Mesenteric fat pad (tissue), 1 donor: Measurements from ENCODE around the gene PTPN7. TPM values are rescaled to one million over a fixed set of nuclear protein-coding genes. Genes with fewer than 3 reads are reported as not detected.
"Not testable (repeated sequence)": the region's sequence is repeated elsewhere in the genome, so short reads cannot be mapped to it uniquely, and the experiment has no call there.

Experiments used
- DNase-seq: peaks from one replicate; pipeline ENCODE4 v3.0.0-alpha.2; 2020; ENCODE audit warnings: low spot score
- total RNA-seq: library from RNA; stranded (reverse); fragmentation: NEBNext Ultra II Directional; extraction: Animal tissue kit (Norgen Biotek cat#: 25700); gene quantifications from one replicate; pipeline ENCODE4 v1.2.1, GENCODE V29; 2021
- donor health status: DM: yes; HTN: yes; CAD: no.

The PTPN7 gene
- total RNA-seq, 1 donor from 2014 or later = 3.0 TPM

DNA sequence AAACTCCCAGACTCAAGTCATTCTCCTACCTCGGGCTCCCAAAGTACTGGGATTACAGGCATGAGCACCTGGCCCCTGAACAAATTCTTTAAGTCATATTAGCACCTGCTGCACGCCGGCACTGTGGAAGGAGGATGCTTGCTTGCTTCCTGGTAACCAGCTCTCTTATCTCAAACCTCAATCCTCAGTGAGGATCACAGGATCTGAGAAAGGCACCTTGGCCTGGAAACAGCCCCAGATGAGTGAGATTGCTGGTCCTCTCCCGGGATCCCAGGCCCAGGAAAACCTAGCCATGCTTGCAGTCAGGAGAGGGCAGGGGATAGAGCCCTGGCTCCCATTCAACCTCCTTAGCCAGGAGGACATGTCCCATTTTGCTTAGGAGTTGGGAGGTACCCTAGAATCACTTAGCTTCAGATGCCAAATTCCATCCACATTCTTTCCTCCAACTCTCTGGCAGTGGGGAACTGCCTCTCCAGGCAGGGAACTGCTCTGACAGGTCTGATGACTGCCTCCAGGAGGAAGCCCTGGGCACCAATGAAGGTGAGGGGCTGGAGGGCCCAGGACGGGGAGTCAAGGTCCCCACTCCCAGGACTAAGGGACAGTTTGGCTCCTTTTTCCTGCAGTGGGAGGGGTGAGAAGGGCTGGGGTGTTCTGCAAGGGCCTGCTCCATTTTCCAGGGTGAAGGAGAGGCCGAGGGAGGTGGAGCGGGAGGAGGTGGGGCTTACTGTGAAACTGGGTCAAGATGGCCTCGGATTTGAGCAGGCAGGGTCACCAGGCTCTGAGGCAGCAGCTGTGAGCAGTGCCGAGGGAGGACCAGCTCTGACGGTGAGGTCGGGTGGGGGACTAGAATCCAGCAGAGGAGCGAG, 28.2 kb downstream of the PTPN7 start:
- DNase-seq = no peak

DNA sequence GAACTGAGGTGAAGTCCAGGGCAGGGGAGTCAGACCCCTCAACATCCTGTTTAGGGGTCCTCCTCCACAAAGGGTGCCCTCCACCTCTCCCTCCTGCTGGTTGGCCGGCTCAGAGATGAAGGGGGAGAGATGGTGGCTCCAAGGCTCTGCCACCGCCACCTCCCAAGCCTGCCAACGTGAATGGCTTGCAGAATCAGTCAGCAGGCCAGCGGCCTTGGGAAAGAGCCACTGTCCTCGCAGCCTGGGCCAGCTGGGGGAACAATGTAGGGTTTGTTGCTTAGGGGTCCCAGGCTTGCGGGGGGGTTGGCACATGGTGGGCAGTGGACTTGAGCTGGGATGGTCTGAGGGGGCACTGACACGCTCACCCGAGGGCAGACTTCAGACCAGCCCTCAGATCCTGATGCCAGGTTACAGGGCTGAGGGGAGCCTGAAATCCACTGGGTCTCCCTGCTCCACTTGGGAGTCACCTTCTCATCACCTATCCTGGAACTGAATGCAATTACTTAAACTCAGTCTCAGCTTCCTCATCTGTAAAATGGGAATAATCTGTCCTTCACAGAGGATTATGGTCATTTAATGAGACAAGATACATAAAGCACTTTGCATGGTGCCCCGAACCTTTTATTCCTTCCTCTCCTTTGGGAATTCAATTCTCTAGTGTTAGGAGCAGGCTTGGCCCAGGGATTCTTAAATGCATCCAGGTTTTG, 29.4 kb downstream of the PTPN7 start:
- no peak for DNase-seq

DNA sequence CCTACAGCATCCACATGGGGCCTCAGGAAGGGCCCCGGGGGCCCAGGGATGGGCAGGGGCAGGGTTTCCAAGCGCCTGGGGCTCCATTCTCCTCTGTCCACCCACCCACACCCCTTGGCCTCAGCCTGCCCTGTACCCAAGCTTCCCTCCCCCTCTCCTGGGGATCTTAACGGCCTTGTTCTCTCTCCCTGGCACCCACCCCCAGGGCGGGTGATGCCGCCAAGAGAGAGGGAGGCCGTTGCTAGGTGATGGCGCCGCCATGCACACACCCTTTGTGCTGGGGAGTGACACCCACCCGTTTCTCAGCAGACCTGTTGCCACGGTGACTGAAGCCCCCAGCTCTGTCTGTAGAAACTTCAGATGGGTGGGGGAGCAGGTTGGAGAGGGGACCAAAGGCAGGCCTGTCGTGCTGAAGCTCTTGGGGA, 30.1 kb downstream of the PTPN7 start:
- no peak for DNase-seq

DNA sequence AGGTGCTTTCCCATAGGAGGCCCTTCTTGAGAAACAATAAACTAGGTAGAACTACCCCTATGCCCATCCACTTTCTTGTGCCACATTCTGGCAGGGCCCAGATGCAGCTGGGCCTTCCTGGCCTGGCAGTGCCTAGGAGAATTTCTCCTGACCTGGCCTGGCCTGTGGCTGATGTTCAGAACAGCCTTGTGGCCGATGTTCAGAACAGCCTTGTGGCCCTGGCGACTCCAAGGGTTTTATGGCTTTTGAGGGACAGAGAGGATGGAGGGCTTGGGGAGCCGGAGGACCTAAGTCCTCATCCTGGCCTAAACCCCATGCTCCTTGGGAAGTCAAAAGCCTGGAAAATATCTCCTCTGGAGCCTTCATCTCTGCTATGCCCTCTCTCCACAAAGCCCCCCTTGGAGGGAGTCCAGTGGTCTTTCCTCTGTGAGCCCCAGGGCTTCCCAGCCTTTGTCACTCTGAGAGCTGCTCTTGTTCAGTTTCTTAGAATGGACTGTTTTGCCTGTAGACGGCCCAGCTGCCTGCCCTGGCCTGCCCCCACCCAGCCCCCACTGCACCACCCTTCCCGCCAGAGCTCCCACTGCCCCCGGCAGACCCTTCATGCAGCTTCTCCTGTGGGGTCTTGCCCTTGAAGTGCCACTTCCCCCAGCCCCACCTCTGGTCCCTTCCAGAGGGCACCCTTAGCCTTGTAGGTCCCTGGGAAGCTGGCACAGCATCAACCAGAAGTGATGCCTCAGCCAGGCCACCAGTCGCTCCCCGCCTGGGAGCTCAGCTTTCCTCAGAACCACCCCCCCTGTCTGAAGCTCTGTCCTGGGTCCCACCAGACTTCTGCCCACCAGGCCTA, 30.7 kb downstream of the PTPN7 start:
- DNase-seq = no peak

DNA sequence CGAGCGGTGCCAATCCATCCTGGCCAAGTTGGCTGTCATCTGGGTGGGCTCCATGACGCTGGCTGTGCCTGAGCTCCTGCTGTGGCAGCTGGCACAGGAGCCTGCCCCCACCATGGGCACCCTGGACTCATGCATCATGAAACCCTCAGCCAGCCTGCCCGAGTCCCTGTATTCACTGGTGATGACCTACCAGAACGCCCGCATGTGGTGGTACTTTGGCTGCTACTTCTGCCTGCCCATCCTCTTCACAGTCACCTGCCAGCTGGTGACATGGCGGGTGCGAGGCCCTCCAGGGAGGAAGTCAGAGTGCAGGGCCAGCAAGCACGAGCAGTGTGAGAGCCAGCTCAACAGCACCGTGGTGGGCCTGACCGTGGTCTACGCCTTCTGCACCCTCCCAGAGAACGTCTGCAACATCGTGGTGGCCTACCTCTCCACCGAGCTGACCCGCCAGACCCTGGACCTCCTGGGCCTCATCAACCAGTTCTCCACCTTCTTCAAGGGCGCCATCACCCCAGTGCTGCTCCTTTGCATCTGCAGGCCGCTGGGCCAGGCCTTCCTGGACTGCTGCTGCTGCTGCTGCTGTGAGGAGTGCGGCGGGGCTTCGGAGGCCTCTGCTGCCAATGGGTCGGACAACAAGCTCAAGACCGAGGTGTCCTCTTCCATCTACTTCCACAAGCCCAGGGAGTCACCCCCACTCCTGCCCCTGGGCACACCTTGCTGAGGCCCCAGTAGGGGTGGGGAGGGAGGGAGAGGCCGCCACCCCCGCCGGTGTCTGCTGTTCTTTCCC, 32.4 kb downstream of the PTPN7 start:
- no peak for DNase-seq

DNA sequence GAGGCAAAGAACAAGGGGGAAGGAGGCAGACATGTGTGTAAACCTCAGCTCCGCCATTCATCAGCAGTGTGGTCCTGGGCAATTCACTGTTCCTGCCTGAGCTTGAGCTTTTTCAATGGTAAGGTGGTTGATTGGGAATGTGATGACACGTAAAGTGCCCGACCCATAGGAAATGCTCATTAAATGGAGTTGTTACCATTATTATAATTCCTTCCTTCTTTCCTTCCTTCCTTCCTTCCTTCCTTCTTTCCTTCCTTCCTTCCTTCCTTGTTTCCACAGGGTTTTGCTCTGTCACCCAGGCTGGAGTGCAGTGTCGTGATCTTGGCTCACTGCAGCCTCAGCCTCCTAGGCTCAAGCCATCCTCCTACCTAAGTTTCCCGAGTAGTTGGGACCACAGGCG, 33.3 kb downstream of the PTPN7 start:
- no peak for DNase-seq

DNA sequence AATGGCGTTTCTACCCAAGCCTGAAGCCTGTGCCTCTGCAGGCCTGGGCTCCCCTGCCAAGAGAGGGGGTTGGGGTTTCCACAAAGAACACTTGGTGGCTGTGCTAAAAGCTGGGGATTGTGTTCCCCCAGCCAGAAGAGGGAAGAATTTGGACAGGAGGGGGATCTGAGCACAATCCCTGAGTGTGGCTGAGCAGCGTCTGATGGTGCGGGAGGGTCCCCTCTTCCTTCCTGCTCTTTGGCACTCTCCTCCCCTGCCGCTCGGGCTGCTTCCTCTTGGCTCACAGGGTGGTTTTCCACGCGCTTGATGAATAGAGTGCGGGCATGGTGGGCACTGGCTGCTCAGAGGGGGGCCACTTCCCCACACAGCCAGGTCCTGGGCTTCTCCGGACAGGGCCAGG, 34.0 kb downstream of the PTPN7 start:
- DNase-seq = no peak

DNA sequence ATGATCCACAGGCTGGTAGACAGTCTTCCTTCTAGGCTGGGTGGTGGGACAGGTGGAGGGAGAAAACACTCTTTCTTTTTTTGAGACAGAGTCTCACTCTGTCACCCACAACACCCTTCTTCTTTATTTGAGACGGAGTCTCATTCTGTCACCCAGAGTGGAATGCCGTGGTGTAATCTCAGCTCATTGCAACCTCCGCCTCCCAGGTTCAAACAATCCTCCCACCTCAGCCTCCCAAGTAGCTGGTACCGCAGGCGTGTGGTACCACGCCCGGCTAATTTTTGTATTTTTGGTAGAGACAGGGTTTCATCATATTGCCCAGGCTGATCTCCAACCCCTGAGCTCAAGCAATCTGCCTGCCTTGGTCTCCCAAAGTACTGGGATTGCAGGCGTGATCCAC, 34.8 kb downstream of the PTPN7 start:
- no peak for DNase-seq

DNA sequence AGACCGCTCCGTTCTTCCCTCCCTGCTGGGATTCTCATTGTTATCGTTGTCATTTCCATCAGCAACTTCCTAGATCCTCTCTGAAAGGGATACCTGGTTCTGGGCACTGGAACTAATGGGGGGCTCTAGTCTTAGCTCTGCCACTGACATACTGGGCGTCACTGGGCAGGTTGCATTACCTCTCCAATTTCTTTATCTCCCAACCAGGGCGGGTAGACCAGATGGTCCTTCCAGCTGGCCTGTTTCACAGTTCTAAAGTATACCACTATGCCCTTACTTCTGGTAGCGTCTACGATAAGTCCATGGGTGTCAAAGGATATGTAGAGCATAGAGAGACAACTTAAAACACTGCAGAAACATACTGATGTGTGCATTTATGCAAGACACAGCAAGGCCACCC, 36.3 kb downstream of the PTPN7 start:
- DNase-seq = no peak

DNA sequence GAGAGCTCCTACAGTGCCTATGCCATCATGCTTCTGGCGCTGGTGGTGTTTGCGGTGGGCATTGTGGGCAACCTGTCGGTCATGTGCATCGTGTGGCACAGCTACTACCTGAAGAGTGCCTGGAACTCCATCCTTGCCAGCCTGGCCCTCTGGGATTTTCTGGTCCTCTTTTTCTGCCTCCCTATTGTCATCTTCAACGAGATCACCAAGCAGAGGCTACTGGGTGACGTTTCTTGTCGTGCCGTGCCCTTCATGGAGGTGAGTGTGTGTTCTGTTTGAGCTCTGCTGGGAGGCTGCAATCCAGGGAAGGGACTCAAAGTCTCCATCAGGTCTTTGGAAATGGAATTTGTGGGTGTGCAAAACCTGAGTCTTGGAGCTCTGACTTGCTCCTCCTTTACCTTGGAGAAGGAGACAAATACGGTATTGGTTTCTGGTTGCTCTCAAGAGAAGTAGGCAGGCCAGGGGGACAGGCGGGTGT, 37.0 kb downstream of the PTPN7 start:
- no peak for DNase-seq

DNA sequence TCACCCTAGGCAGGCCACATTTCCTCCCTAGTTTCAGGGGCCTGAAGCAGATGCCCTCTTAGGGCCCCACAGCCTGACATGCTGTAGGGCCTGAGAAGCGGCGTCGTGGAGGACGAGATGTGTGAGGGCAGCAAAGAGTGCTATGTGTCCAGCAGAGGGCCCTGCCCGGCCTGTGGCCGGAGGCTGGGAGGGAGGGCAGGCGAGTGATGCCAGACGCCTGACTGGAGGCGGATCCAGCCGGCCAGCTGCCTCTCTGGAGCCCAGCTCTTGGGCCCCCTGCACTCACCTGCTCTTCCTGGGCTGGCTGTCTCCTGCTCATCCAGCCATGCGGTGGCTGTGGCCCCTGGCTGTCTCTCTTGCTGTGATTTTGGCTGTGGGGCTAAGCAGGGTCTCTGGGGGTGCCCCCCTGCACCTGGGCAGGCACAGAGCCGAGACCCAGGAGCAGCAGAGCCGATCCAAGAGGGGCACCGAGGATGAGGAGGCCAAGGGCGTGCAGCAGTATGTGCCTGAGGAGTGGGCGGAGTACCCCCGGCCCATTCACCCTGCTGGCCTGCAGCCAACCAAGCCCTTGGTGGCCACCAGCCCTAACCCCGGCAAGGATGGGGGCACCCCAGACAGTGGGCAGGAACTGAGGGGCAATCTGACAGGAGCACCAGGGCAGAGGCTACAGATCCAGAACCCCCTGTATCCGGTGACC, 37.6 kb downstream of the PTPN7 start, which contains the start of gene GPR37L1:
Gene GPR37L1 (plus strand): TSS at position 279 of the 697 bp plus-strand sequence. CDS start 47 bp downstream, at position 326.
- DNase-seq = no peak

DNA sequence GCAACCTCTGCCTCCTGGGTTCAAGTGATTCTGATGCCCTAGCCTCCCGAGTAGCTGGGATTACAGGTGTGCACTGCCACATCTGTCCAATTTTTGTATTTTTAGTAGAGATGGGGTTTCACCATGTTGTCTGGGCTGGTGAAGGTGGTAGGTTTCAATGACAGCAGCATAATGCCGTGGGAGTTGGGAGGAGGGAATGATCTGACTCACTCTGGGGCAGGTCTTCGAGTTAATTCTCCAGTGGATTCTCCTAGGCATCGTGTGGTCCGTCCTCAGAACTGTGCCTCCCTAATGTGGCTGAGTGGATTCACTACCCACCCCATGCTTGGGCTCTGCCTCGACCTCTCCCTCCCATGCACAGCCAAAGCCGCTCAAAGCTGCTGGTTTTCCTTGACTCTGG, 39.4 kb downstream of the PTPN7 start:
- no peak for DNase-seq

DNA sequence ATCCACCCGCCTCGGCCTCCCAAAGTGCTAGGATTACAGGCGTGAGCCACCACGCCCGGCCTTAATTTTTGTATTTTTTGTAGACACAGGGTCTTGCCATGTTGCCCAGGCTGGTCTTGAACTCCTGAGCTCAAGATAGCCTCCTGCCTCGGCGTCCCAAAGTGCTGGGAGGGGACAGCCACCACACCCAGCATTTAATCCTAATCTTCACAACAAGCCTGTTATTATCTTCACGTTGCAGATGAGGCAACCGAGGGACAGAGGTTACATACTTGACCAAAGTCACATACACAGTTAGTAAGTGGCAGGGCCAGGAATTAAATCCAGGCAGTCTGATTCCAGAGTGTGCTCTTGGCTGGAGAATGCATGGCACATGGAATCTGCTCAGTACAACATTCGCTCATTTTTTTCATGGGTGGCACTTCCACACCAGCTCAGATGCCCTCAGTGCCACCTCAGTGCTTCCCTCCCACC, 42.5 kb downstream of the PTPN7 start:
- no peak for DNase-seq

DNA sequence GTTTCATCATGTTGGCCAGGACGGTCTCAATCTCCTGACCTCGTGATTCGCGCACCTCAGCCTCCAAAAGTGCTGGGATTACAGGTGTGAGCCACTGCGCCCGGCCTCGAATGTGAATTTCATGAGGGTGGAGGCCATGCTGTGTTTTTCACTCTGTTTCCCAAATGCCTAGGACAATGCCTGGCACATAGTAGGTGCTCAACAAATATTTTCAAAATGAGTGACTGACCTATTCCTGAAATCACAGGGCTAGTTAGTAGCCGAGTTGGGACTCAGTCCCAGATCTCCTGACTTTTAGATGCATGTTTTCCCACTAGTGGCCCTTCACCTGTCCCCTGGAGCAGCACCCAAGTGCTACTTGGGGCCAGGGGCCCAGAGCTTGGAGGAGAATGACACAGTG, 44.1 kb downstream of the PTPN7 start:
- no peak for DNase-seq

DNA sequence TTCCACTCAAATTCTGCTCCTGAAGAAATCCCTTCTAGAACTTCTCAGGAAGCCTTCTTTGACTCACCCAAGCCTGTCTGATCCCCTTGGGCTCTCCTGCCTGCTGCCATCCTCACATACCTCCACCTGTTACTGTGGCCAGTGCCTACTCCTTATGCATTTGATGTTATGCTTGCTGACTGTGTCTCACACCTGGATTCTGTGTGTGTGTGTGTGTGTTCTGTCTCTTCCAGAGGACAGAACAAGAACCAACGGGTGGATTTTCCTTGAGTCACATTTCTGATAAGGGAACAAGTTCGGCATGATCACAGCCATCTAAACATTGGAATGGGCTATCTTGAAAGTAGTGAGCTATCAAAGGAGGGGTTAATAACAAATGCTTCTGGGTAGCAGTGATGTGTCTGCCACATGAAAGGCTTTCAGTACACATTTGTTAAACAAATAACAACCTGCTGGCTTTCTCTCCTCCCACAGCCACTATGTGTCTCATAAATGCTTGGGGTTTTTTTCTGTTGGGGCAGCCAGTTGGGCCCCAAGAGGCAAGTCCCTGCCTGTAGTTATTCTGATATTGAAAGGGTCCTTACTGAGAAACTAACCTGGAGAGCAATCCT, 46.6 kb downstream of the PTPN7 start:
- no peak for DNase-seq

DNA sequence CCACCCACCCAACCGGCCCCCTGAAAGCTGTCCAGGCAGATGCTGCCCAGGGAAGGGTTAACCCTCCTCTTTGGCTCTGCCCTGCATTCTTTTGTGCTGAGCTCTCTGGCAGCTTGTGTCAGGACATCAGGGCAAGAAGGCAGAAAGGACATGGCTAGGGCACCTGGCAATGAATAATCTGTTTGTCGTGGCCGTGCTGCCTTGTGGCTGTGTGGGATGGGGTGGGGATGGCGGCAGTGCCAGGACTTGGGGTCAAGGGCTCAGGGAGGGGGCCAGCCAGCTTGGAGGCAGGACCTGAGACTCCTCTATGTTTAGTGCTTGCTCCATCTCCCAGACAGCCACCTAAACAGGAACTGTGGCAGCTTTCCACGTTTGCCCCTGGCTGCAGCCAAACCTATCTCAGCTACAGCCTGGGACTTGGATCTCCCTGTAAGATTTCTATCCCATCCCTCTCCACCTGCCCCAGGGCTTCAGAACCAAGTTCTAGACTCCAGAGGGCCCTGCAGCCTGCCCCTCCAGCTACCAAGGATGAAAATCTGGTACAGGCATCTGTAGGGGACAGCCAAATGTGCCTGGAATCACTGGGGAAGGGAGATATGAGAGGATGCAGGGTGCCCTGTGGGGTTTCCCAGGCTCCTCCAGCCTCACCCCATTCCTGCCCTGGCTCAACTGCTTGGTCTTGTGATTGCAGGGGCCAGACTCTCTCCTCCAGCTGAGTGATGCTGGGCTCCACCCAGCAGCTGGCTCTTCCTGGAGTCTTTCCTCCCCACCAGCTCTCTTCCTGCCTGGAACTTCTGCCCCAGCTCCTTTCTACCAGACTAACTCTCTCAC, 47.3 kb downstream of the PTPN7 start:
- DNase-seq = no peak

DNA sequence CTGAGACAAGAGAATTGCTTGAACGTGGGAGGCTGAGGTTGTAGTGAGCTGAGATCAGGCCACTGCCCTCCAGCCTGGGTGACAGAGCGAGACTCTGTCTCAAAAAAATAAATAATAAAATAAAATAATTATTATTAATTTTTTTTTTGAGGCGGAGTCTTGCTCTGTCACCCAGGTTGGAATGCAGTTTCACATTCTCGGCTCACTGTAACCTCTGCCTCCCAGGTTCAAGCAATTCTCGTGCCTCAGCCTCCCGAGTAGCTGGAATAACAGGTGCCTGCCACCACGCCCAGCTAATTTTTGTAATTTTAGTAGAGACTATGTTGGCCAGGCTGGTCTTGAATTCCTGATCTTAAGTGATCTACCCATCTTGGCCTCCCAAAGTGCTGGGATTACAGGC, 48.8 kb downstream of the PTPN7 start:
- not testable (repeated sequence) for DNase-seq

DNA sequence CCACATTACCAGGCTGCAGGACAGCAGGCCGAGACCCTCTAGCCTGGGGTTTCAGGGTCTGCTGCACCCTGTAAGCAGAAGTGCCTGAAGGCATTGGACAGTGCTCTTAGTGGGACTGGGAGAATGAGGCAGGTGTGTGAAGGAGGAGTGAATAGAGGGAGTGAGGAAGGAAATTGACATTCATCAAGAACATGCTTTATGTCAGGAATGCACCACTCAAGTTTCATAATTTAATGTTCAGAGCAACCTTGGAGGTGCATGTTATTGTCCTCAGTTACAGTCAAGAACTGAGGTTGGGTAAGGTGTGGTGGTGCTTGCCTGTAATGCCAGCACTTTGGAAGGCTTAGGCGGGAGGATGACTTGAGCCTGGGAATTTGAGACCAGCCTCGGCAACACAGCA, 49.4 kb downstream of the PTPN7 start:
- no peak for DNase-seq
